HepG2 (cell line): ENCODE data around the gene TRPT1. TPM values are rescaled to one million over a fixed set of nuclear protein-coding genes. Genes with fewer than 3 reads are reported as not detected.
A peak's percentile ranks its signal among the peaks of the same experiment; 100 is the strongest.

Experiments used
- ARNT ChIP-seq: fragments of 450-650 bp; IDR thresholded peaks from 2 replicates; pipeline ENCODE4 v1.6.1; 2017
- DMAP1 ChIP-seq: IDR thresholded peaks from 2 replicates; pipeline ENCODE4 v1.6.1; 2016
- IKZF4 ChIP-seq: sonication (generic); formaldehyde crosslinking; IDR thresholded peaks from 2 replicates; pipeline ENCODE4 v1.5.1; 2020; ENCODE audit warnings: borderline replicate concordance, mild to moderate bottlenecking, low read depth, missing genetic modification reagents; ENCODE audit errors: not compliant biosample characterization
- IRF9 ChIP-seq: sonication (generic); formaldehyde crosslinking; IDR thresholded peaks from 2 replicates; pipeline ENCODE4 v1.8.0; 2022; ENCODE audit warnings: missing genetic modification reagents, mild to moderate bottlenecking, borderline replicate concordance
- KDM5A ChIP-seq: fragments of 200-600 bp; sonication (generic); IDR thresholded peaks from 2 replicates; pipeline ENCODE4 v1.7.0; 2018; ENCODE audit warnings: antibody characterized with exemption, mild to moderate bottlenecking, low read length, borderline replicate concordance
- NCOA5 ChIP-seq: sonication (generic); formaldehyde crosslinking; IDR thresholded peaks from 2 replicates; pipeline ENCODE4 v1.4.0; 2020; ENCODE audit warnings: missing genetic modification reagents
- REXO4 ChIP-seq: sonication (generic); formaldehyde crosslinking; IDR thresholded peaks from 2 replicates; pipeline ENCODE4 v1.8.0; 2022; ENCODE audit warnings: missing genetic modification reagents, mild to moderate bottlenecking, borderline replicate concordance
- SMARCE1 ChIP-seq: fragments of 450-650 bp; IDR thresholded peaks from 2 replicates; pipeline ENCODE4 v1.6.1; 2017; ENCODE audit warnings: borderline replicate concordance
- SUZ12 ChIP-seq: fragments of 150-350 bp; IDR thresholded peaks from 2 replicates; pipeline ENCODE4 v1.6.1; 2014; ENCODE audit warnings: low read depth, low read length
- TGIF2 ChIP-seq: IDR thresholded peaks from 2 replicates; pipeline ENCODE4 v1.6.1; 2016; ENCODE audit warnings: control low read depth, missing compliant biosample characterization
- ZBTB38 ChIP-seq: sonication (generic); formaldehyde crosslinking; IDR thresholded peaks from 2 replicates; pipeline ENCODE4 v1.5.1; 2020; ENCODE audit warnings: mild to moderate bottlenecking, missing genetic modification reagents
- ZFP37 ChIP-seq: sonication (generic); formaldehyde crosslinking; IDR thresholded peaks from 2 replicates; pipeline ENCODE4 v1.4.0; 2020; ENCODE audit warnings: missing genetic modification reagents, borderline replicate concordance
- ZNF746 ChIP-seq: sonication (generic); formaldehyde crosslinking; IDR thresholded peaks from 2 replicates; pipeline ENCODE4 v1.8.0; 2022; ENCODE audit warnings: mild to moderate bottlenecking, missing genetic modification reagents
- ZNF772 ChIP-seq: sonication (generic); formaldehyde crosslinking; IDR thresholded peaks from 2 replicates; pipeline ENCODE4 v1.5.0; 2020; ENCODE audit warnings: mild to moderate bottlenecking, missing genetic modification reagents
- ZNF781 ChIP-seq: sonication (generic); formaldehyde crosslinking; IDR thresholded peaks from 2 replicates; pipeline ENCODE4 v1.5.1; 2020; ENCODE audit warnings: borderline replicate concordance, mild to moderate bottlenecking, missing genetic modification reagents; ENCODE audit errors: not compliant biosample characterization
- polyA plus RNA-seq, 8 experiments: library from polyadenylated mRNA; depleted of rRNA in 3 of 8; stranded (reverse) in 7 of 8; unstranded in 1 of 8; fragments of >200 nt; fragmentation: Illumina TruSeq in 4 of 8; extraction: Trizol in 4 of 8; gene quantifications; 2 replicates each; pipeline versions ENCODE4 v1.2.1 to v1.2.3, GENCODE V29; 2011 to 2016; ENCODE audit warnings: low read depth in 4 of 8, missing spikeins in 1 of 8, mixed read lengths in 1 of 8; ENCODE audit not compliant: insufficient read depth in 1 of 8
- total RNA-seq, 5 experiments: library from RNA; depleted of rRNA; stranded (reverse); fragments of >200 nt; fragmentation: Illumina TruSeq; extraction: Trizol; gene quantifications; 2 replicates each; pipeline ENCODE4 v1.2.3, GENCODE V29; 2016; ENCODE audit warnings: low read depth in 1 of 5
- TF ChIP-seq, protein P1 (sequence below): sonication (generic); formaldehyde crosslinking; IDR thresholded peaks from 2 replicates; pipeline ENCODE4 v1.5.0; 2020; ENCODE audit warnings: mild to moderate bottlenecking, missing genetic modification reagents
- TF ChIP-seq, protein P2 (sequence below): conservative IDR thresholded peaks from 2 replicates; pipeline ENCODE4 v1.6.1; 2018; ENCODE audit warnings: missing genetic modification reagents
- TF ChIP-seq, protein P3 (sequence below): sonication (generic); formaldehyde crosslinking; conservative IDR thresholded peaks from 2 replicates; pipeline ENCODE4 v1.8.0; 2022; ENCODE audit warnings: missing genetic modification reagents
- TF ChIP-seq, protein P4 (sequence below): sonication (generic); formaldehyde crosslinking; IDR thresholded peaks from 2 replicates; pipeline ENCODE4 v1.8.0; 2022; ENCODE audit warnings: missing genetic modification reagents, mild to moderate bottlenecking, moderate library complexity, borderline replicate concordance
- TF ChIP-seq, protein P5 (sequence below): sonication (generic); formaldehyde crosslinking; IDR thresholded peaks from 2 replicates; pipeline ENCODE4 v1.4.0; 2020; ENCODE audit warnings: mild to moderate bottlenecking, low read depth, missing genetic modification reagents

TRPT1 gene
- total and polyA plus RNA-seq, 2 of the 13 experiments (the other 11 are each of a cell fraction or from before 2014, with no cell fraction given), result 24.8 to 40.7 TPM

GRCh38 chr11:64181506-64182411 is 44.2 kb downstream of the TRPT1 start (continued):
- TF ChIP-seq, protein P1, sequence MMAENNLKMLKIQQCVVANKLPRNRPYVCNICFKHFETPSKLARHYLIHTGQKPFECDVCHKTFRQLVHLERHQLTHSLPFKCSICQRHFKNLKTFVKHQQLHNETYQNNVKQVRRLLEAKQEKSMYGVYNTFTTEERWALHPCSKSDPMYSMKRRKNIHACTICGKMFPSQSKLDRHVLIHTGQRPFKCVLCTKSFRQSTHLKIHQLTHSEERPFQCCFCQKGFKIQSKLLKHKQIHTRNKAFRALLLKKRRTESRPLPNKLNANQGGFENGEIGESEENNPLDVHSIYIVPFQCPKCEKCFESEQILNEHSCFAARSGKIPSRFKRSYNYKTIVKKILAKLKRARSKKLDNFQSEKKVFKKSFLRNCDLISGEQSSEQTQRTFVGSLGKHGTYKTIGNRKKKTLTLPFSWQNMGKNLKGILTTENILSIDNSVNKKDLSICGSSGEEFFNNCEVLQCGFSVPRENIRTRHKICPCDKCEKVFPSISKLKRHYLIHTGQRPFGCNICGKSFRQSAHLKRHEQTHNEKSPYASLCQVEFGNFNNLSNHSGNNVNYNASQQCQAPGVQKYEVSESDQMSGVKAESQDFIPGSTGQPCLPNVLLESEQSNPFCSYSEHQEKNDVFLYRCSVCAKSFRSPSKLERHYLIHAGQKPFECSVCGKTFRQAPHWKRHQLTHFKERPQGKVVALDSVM (CRISPR knock-in tag), result peak; percentile 80; the same call in 1 of the 2 replicates
- TF ChIP-seq IKZF4, result no peak
- TF ChIP-seq KDM5A, result no peak
- no peak for TF ChIP-seq ZNF746 (CRISPR knock-in tag)
- no peak for TF ChIP-seq ZNF781 (CRISPR knock-in tag)
- no peak for TF ChIP-seq NCOA5 (CRISPR knock-in tag)
- no peak for TF ChIP-seq ZNF772
- TF ChIP-seq SUZ12, result no peak
- TF ChIP-seq, protein P2, sequence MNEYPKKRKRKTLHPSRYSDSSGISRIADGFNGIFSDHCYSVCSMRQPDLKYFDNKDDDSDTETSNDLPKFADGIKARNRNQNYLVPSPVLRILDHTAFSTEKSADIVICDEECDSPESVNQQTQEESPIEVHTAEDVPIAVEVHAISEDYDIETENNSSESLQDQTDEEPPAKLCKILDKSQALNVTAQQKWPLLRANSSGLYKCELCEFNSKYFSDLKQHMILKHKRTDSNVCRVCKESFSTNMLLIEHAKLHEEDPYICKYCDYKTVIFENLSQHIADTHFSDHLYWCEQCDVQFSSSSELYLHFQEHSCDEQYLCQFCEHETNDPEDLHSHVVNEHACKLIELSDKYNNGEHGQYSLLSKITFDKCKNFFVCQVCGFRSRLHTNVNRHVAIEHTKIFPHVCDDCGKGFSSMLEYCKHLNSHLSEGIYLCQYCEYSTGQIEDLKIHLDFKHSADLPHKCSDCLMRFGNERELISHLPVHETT (CRISPR knock-in tag), result no peak
- no peak for TF ChIP-seq ARNT
- TF ChIP-seq, protein P3, sequence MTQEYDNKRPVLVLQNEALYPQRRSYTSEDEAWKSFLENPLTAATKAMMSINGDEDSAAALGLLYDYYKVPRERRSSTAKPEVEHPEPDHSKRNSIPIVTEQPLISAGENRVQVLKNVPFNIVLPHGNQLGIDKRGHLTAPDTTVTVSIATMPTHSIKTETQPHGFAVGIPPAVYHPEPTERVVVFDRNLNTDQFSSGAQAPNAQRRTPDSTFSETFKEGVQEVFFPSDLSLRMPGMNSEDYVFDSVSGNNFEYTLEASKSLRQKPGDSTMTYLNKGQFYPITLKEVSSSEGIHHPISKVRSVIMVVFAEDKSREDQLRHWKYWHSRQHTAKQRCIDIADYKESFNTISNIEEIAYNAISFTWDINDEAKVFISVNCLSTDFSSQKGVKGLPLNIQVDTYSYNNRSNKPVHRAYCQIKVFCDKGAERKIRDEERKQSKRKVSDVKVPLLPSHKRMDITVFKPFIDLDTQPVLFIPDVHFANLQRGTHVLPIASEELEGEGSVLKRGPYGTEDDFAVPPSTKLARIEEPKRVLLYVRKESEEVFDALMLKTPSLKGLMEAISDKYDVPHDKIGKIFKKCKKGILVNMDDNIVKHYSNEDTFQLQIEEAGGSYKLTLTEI, result no peak
- TF ChIP-seq, protein P4, sequence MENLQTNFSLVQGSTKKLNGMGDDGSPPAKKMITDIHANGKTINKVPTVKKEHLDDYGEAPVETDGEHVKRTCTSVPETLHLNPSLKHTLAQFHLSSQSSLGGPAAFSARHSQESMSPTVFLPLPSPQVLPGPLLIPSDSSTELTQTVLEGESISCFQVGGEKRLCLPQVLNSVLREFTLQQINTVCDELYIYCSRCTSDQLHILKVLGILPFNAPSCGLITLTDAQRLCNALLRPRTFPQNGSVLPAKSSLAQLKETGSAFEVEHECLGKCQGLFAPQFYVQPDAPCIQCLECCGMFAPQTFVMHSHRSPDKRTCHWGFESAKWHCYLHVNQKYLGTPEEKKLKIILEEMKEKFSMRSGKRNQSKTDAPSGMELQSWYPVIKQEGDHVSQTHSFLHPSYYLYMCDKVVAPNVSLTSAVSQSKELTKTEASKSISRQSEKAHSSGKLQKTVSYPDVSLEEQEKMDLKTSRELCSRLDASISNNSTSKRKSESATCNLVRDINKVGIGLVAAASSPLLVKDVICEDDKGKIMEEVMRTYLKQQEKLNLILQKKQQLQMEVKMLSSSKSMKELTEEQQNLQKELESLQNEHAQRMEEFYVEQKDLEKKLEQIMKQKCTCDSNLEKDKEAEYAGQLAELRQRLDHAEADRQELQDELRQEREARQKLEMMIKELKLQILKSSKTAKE (CRISPR knock-in tag), result peak; percentile 19; the same call in 1 of the 2 replicates
- no peak for TF ChIP-seq TGIF2 (CRISPR knock-in tag)
- TF ChIP-seq IRF9 (CRISPR knock-in tag), result no peak
- no peak for TF ChIP-seq DMAP1 (CRISPR knock-in tag)
- TF ChIP-seq, protein P5, sequence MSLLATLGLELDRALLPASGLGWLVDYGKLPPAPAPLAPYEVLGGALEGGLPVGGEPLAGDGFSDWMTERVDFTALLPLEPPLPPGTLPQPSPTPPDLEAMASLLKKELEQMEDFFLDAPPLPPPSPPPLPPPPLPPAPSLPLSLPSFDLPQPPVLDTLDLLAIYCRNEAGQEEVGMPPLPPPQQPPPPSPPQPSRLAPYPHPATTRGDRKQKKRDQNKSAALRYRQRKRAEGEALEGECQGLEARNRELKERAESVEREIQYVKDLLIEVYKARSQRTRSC (CRISPR knock-in tag), result no peak
- TF ChIP-seq SMARCE1, result no peak
- TF ChIP-seq REXO4 (CRISPR knock-in tag), result no peak
- no peak for TF ChIP-seq ZFP37 (CRISPR knock-in tag)
- 0 out of 2 replicates have a peak, but pooled peaks have one; percentile 46 for TF ChIP-seq ZBTB38
